Measurements from ENCODE around the gene PACS2. TPM values are rescaled to one million over a fixed set of nuclear protein-coding genes. Genes with fewer than 3 reads are reported as not detected.

Gene PACS2
- total and polyA plus RNA-seq, 4 donors = 5.1 to 21.9 (median 9.8) TPM

- TF ChIP-seq CTCF (IDR thresholded peaks at IDR 0.05; ENCODE audit: low read depth, low read length, missing input control) (no peak), RAD21 (IDR thresholded peaks at IDR 0.05) (no peak), GABPA (IDR thresholded peaks at IDR 0.05 in 1 of 2, conservative IDR thresholded peaks at IDR 0.05 in 1 of 2) (no peak), FOXA1 (IDR thresholded peaks at IDR 0.05) (no peak)
These were observed 68.7 kb downstream of the PACS2 start (continued) for GRCh38 chr14:105383083-105383730.

- 95% methylated on average over 23 of the region's 23 CpGs for WGBS
- Histone ChIP-seq H3K4me3 (ENCODE audit: low read depth in 1 of 3, low read length in 3 of 3) (no peak overlapping the region), H3K27ac (ENCODE audit: low read depth in 1 of 2, low read length in 2 of 2) (no peak overlapping the region), H3K9ac (ENCODE audit: low read depth in 1 of 2, low read length in 2 of 2) (no peak overlapping the region), H3K36me3 (ENCODE audit: control insufficient read depth in 4 of 4, insufficient read depth in 3 of 4, low read depth in 1 of 4, low read length in 3 of 4) (peaks cover 0 to 21% (median 5%) of the 10 kb centered on the region in 4 donors), H3K9me3 (ENCODE audit: control insufficient read depth in 4 of 4, low read length in 3 of 4) (no peaks in the 10 kb centered on the region), H3K4me1 (ENCODE audit: control insufficient read depth in 4 of 4, insufficient read depth in 4 of 4, low read length in 3 of 4) (no peaks in the 10 kb centered on the region), H3K27me3 (ENCODE audit: control insufficient read depth in 4 of 4, insufficient read depth in 4 of 4, low read length in 3 of 4) (no peaks in the 10 kb centered on the region)
- no peak for TF ChIP-seq RXRA (IDR thresholded peaks at IDR 0.05)
- no peak for TF ChIP-seq ZBTB33 (IDR thresholded peaks at IDR 0.05)
- no peak for TF ChIP-seq YY1 (IDR thresholded peaks at IDR 0.05)
- no peak for TF ChIP-seq ATF3 (IDR thresholded peaks at IDR 0.05)
- TF ChIP-seq TAF1 (conservative IDR thresholded peaks at IDR 0.05) = no peak
- no peak for TF ChIP-seq RAD21 (IDR thresholded peaks at IDR 0.05)
- TF ChIP-seq FOXA1 (IDR thresholded peaks at IDR 0.05) = no peak
- TF ChIP-seq HNF4G (IDR thresholded peaks at IDR 0.05) = no peak
- no peak for TF ChIP-seq CTCF (IDR thresholded peaks at IDR 0.05; ENCODE audit: low read depth, low read length, missing input control)
- no peak for TF ChIP-seq HNF4A (conservative IDR thresholded peaks at IDR 0.05)
- DNase-seq (ENCODE audit: low spot score) = no peak
These were observed 69.6 kb downstream of the PACS2 start for GRCh38 chr14:105384041-105384557.

GRCh38 chr14:105384605-105385321, 70.2 kb downstream of the PACS2 start:
- H3K4me3 ChIP-seq (ENCODE audit: low read depth in 1 of 3, low read length in 3 of 3) = no peak overlapping the region
- no peak overlapping the region for H3K27ac ChIP-seq (ENCODE audit: low read depth in 1 of 2, low read length in 2 of 2)
- WGBS = 97% methylated on average over 29 of the region's 29 CpGs
- peaks cover 0 to 21% (median 5%) of the 10 kb centered on the region in 4 donors for H3K36me3 ChIP-seq (ENCODE audit: control insufficient read depth in 4 of 4, insufficient read depth in 3 of 4, low read depth in 1 of 4, low read length in 3 of 4)
- H3K4me1 ChIP-seq (ENCODE audit: control insufficient read depth in 4 of 4, insufficient read depth in 4 of 4, low read length in 3 of 4) = no peaks in the 10 kb centered on the region
- H3K9ac ChIP-seq (ENCODE audit: low read depth in 1 of 2, low read length in 2 of 2) = no peak overlapping the region
- no peaks in the 10 kb centered on the region for H3K9me3 ChIP-seq (ENCODE audit: control insufficient read depth in 4 of 4, low read length in 3 of 4)
- H3K27me3 ChIP-seq (ENCODE audit: control insufficient read depth in 4 of 4, insufficient read depth in 4 of 4, low read length in 3 of 4) = no peaks in the 10 kb centered on the region
- no peak for DNase-seq (ENCODE audit: low spot score)
- no peak for TF ChIP-seq CTCF (IDR thresholded peaks at IDR 0.05; ENCODE audit: low read depth, low read length, missing input control)
- TF ChIP-seq EGR1 (IDR thresholded peaks at IDR 0.05; ENCODE audit: low read depth in 2 of 2) = no peak
- no peak for TF ChIP-seq HNF4G (IDR thresholded peaks at IDR 0.05)
- TF ChIP-seq NR2F2 (IDR thresholded peaks at IDR 0.05) = no peak
- no peak for TF ChIP-seq HNF4A (conservative IDR thresholded peaks at IDR 0.05)
- no peak for TF ChIP-seq TAF1 (conservative IDR thresholded peaks at IDR 0.05)
- no peak for TF ChIP-seq FOXA1 (IDR thresholded peaks at IDR 0.05)
- TF ChIP-seq ZBTB33 (IDR thresholded peaks at IDR 0.05) = no peak
- TF ChIP-seq GABPA (IDR thresholded peaks at IDR 0.05 in 1 of 2, conservative IDR thresholded peaks at IDR 0.05 in 1 of 2) = no peak
- no peak for TF ChIP-seq ATF3 (IDR thresholded peaks at IDR 0.05)
- TF ChIP-seq SP1 (IDR thresholded peaks at IDR 0.05) = no peak
- no peak for TF ChIP-seq FOXA2 (IDR thresholded peaks at IDR 0.05)
